GM18499 (cell line): ENCODE measurements around the gene PKDCC.
"Not testable (repeated sequence)": the region's sequence is repeated elsewhere in the genome, so short reads cannot be mapped to it uniquely, and the experiment has no call there.

Experiments
- ATAC-seq: cut with Tn5 transposase; IDR thresholded peaks from one replicate; pipeline ENCODE4 v1.9.1; 2021; ENCODE audit warnings: moderate number of reproducible peaks; ENCODE audit not compliant: insufficient read depth, unreplicated experiment

Gene PKDCC

DNA sequence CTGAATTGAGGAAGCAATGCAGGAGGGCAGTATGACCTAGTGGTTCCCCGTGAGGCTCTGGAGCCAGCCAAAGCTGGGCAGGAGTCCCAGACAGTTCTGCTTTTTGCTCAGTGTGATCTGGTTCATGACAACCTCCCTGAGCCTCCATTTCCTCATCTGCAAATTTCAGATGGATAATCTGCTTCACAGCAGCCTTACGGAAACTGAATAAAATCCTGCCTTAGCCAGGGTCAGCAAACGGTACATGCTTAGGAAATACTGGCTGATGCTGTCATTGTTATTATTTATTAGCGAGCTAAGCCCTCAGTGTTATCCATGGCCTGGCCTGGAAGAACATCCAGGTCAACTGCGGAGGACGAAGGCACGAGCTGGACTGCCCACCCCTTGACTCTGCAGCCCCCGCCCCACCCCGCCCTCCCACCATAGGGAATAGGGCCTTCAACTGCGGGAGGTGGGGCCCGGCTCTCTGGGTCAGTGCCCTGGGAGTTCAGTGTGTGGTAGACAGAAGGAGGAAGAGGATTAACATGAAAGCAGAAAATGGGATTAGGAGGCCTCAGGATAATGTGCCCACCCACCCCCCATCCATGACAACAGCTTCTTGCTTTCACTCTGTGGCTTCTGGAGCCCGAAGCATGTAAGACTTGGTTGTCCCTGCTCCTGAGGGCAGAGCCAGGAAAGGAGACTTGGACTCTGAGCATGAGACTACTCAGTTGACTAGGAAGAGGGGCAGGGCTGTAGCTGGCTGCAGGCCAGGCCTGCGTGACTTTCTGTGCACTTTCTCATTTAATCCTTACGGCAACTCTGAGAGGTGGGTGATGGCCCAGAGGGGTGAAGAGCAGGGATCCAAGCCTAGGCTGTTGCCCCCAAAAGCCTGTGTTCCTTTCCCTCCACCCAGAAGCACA is 13.1 kb downstream of the PKDCC start:
- ATAC-seq, result no peak

DNA sequence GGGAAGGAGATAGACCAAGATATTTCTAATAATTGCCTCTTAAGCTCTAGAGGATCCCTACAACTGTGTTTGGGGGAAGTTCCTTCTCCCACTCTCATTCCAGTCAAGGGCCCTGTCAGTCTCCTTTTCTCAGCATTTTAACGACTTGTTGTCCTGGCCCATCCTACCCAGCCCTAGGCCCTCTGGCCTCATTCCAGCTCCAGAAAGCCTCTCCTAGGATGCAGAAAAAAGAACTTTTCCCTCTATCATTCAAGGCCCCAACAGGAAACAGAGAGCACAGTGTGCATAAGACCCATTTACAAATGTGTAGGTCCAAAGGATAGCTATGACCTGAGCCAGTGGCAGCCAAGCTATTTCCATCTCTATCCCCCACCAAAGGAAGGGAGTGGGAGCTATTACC is 14.0 kb downstream of the PKDCC start:
- no peak for ATAC-seq

DNA sequence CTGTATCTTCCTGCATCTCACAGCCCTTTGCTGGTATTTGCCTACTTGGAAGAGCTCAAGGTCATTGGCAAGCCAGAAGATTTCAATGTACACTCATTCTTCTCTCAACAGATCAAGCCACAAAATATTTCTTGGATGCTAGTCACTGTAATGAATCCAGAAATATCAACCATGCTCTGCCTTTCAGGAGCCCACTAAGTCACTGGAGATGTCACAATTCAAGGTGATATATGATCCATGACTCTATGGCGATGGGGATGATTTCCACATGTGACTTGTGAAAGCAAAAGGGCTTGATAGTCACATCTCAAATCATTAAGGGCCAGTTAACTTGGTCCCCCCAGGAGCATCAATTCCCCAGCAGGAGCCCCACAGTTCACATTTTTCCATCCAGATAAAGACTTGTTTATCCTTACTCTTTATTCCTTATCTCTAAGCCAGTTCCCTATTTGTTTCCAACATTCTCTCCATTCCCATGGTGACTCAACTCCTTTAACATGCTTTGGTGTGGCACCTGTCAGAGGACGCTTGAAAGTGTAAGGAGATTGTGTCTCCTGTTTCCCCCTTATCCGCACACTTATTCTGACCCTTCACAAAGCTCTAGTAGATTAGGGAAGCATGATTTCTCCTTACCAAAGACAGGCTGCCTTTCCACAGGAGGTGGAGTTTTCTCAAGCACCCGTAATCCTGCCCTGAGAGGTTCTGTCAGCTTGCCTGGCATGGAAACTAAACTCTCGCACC is 15.8 kb downstream of the PKDCC start:
- no peak for ATAC-seq

DNA sequence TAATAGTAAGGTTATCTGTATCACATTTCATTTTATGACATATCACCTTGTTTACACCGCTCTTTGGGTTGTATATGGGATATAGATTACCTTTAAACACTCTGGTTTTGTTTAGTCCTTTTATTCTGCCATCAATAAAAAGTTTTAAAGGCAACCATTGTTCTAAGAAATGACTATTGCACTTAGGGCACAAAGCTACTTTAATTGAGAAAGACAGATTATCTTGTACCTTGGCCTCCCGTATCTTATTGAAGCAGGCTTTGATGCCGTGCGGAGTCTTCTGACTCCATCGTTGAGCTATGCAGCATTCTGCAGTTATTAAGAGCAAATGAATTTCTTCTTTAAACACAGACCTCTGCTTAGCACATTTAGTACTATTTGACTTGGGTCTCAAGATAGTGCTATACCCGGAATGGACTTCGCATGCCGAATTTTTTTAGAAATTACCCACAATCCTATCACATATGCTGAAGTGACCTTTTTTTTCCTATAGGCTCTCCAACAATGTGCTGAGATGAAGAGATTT is 16.7 kb downstream of the PKDCC start:
- no peak for ATAC-seq

DNA sequence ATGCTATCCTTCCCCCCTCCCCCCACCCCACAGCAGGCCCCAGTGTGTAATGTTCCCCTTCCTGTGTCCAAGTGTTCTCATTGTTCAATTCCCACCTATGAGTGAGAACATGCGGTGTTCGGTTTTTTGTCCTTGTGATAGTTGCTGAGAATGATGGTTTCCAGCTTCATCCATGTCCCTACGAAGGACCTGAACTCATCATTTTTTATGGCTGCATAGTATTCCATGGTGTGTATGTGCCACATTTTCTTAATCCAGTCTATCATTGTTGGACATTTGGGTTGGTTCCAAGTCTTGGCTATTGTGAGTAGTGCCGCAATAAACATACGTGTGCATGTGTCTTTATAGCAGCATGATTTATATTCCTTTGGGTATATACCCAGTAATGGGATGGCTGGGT is 17.9 kb downstream of the PKDCC start:
- not testable (repeated sequence) for ATAC-seq

DNA sequence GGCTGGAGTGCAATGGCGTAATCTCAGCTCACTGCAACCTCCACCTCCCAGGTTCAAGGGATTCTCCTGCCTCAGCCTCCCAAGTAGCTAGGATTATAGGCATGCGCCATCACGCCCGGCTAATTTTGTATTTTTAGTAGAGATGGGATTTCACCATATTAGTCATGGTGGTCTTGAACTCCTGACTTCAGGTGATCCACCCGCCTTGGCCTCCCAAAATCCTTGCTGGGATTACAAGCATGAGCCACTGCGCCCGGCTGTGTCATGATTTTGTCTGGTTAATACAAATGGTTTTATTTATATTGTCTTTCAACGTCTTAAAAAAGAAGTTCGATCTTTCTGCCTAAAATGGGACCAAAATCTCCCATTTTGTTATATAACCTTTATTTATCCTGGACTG is 19.2 kb downstream of the PKDCC start:
- not testable (repeated sequence) for ATAC-seq

DNA sequence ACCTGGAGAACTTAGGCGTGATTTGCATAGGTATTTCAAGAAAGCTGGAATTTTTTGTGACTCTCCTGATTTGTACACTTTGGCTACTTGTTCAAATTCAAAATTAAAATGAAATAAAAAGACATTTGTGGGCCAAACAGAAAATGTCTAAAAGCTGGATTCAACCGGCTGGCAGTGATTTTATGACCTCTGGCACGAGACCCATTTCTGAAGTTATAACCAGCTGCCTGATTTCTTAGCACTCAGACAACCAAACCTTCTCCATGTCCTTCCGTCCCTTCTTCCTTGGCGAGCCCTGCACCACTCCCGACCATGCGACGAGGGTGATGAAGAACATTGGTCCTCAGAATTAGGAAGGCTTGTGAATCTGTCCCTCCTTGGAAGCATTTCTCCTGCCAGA is 19.7 kb downstream of the PKDCC start:
- ATAC-seq, result no peak

DNA sequence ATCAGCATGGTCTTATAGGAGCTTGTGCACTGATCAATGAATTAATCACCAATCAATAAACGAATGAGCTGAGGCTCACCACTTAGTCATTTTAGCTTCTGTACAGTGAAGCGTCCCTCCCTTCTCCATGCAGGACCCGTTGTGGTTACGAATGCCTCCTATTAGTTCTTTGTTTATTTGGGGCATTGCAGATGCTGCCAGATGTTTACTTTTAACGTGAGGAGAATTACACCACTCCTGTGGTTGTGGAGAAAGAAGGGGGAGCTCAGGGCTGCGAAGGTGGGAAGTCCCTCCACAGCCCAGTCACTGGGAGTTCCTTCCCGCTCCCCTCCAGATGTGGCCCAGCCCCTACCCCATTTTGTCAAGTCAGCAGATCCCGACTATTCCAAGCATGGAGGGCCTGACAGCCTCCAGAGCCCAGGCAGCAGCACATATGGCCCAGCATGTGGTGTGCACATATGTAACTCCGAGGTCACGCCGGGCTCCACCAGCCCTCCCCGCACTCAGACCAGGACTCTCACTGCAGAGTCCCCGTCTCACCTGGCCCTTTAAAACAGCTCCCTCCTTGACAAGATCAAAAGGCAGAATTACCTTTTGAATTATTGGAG is 20.9 kb downstream of the PKDCC start:
- ATAC-seq, result no peak

DNA sequence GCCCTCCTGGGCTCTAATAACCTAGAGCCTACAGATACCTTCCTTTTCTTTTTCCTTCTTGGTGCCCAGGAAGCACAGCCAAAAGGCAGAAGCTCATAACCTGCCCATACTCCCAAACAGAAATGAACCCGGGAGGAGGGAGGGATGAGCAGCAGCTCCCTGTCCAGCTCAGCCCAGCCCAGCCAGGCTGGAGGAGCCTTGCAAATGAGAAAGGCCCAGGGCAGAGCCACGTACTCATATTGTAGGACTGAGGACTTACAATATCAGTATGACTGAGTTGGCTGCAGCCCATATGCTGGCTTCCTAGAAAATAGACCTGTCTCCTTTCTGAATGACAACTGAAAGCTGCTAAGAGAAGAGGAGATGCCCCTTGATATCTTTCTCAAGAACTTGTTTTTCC is 21.7 kb downstream of the PKDCC start:
- no peak for ATAC-seq

DNA sequence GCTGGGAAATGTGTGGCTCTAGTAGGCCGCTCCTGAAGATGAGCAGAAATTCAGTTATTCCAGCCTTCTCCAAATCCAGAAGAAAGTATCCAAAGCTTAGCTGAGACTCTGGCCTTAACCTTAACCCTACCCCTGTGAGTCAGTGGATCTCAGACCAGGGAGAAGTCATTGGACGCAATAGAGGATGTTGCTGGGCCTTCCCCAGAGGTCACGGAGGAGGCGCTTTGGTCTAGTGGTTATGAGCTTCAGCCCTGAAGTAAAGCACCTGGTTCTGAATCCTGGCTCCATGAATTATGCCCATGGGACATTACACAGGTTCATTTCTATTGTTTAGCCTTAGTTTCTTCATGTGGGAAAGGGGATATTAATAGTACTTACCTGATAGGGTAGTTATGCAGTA is 24.0 kb downstream of the PKDCC start:
- no peak for ATAC-seq

DNA sequence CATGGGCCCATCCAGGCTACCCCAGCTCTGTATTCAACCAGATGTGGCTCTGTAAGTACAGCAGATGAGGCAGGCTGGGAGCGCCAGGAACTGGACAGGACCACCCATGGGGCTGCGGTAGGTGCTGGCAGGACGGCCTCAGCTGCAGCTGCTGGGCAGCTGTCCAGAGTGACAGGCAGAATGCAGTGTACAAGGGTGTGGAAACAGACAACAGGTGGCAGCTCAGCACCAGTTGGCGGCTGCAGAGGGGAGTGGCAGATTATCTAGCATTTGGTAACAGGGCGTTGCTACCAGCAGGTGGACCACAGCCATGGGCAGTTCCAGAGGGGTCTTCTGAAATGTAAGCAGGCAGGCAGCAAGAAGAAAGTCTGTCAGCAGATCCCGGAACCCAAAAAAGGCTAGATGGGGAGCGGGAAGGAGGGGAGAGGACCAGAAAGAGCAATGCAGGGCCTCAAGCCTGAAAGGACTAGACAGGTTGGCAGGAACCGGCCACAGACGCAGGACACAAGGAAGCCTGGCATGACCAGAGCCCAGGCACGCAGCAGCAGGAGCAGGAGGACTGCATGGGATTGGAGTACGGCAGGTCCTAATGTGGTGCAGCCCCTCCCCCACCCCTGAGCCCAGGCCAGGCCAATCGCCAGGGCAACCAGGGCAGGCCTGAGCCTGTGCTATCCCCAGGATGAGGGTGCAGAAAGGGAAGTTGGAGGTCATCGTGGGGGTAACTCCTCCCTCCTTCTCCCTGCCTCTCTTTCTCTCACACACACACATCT is 24.7 kb downstream of the PKDCC start:
- no peak for ATAC-seq

DNA sequence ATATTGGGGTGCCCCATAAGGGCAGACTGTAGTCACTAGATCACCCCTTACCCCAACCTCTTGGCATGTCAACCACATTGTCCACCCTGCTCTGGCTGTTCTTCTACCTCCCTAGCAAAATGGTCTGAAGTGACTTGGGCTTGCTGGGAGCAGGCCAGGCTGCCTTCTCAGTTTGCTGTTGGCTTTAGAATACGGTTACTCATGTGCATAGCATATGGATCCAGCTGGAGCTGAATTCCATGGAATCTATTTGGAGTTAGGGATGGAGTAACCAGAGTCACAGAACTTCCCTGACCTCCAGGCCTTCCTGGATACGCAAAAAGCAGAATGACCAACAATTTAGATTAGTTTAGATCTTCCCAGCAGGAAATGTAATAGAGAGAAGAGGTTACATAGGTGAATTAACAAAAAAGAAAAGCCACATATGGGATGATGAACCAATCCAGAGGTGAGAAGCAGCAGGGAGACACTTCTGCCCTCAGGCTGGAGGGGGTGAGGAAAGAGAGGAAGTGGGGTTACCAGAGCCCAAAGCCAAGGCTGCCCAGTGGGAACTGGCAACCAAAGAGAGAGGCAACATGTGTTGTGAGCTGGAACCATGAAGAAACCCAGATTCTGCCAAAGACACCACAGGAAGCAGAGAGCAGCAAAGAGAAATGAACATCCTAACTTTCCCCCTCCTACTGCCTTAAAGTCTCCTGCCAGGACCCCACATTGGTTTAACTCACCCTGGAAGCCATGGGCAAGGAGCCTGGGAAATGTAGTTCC is 26.1 kb downstream of the PKDCC start:
- no peak for ATAC-seq

DNA sequence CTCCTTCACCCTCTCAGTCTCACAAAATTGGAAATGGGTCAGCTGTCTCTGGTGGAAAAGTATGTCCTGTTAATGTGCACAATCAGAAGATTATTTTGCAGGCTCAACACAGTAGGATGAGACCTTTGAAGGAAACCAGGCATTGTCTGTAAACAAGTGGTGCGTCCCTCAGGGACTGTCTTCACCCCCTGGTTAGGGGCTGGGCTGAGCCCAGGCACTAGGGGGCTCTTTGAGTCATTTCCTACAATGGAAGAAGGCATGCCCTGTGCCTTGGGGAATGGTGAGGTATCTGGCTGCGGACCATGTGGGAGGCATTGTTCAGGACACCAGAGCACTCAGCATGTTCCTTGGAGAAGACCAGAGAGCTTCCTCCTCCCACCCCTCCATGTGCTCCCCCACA is 26.8 kb downstream of the PKDCC start:
- no peak for ATAC-seq

DNA sequence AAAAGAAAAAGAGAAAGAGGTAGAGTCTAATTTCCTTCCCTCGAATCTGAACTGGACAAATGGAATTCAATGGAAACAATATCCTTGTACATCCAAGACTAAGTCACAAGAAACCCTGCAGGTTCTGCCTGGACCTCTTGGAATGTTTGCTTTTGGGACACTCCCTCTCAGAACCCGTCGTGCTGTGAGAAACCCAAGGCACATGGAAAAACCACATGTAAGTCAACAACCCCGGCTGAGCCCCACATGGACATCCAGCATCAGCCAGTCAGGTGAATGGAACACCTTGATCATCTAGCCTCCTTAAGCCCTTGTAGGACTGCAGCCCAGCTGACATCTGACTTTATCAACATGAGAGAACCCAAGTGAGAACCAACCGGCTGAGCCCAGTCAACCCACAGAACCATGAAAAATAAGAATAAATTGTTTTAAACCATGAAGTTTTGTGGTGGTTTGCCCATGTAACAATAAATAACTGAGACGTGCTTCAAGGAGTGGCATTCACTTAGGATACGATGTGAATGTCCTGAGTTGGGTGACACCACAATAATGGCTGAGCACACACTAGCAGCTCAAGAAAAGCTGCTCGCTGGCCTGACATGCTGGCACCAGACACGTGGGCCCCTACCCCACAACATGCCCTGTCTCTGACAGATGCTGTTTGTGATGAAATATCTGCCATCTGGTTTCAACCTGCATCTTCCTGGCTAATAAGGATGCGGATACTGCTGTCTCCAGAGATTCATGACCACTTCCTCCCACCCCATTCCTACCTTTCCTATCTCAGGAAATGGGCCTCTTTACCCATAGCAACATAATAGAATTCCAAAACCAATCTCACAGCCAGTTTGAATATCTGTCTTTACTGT is 28.8 kb downstream of the PKDCC start:
- no peak for ATAC-seq

DNA sequence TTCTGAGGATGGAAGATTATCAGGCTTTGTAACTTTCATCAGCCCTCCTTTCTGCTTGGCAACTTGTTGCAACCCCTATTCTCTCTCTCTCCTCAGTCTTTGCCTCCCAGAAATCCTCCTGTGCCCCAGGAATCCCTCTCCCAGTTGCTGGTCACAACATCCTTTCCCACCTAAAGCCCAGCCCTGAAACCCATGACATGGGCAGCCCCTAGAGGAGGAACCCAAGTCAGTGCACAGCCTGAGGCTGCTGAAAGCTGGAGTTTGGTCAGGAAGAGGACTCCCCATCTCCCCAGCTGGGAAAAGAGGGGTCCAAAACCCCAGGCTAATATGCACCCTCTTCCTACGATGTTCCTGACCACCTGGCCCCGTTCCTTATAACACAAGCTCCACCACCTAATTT is 29.5 kb downstream of the PKDCC start:
- ATAC-seq, result no peak

DNA sequence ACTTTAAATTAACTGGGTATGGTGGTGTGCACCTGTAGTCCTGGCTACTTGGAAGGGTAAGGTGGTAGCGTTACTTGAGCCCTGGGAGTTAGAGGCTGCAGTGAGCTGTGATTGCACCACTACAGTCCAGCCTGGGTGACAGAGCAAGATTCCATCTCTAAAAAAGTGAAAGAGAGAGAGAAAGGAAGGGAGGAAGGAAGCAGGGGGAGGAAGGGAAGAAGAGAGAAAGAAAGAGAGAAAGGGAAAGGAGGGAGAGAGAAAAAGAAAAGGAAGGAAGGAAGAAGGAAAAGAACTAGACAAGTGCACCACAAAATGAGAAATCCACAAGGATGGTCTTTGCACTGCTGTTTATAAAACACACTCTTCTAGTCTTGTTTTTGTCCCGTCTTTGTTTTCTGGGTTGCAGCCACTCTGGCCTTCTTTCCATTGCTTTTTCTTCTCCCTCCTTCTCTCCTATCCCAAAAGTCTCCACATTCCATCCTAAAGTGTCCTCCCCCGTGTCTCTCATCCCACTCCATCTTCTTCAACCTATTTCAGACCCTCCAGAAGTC is 32.0 kb downstream of the PKDCC start:
- ATAC-seq, result no peak

DNA sequence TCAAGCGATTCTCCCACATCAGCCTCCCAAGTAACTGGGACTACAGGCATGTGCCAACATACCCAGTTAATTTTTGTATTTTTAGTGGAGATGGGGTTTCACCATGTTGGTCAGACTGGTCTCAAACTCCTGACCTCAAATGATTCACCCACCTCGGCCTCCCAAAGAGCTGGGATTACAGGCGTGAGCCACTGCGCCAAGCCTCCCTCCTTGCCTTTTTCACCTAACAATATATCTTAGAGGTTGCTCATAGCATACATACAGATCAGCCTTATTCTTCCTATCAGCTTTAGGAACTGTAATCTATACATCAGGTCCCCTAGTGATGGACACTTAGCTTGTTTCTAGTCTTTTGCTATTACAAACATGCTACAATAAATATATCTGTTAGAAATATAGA is 33.3 kb downstream of the PKDCC start:
- ATAC-seq, result not testable (repeated sequence)

DNA sequence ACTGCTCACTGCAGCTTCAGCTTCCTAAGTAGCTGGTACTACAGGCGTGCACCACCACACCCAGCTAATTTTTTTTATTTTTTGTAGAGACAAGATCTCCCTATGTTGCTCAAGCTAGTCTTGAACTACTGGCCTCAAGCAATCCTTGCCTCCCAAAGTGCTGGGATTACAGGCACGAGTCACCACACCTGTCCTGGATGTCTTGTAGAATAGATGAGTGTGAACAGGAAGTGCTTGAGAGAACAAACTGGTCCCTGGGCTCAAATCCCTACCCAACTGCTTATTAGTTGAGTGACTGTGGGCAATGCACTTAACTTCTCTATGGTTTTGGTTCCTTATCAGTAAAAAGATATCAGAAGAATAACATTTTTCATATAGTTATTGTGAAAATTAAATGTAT is 34.2 kb downstream of the PKDCC start:
- no peak for ATAC-seq
